C4-2B (cell line): ENCODE results near the gene MOAP1.

Experiments
- CTCF ChIP-seq: fragments of 450-650 bp; conservative IDR thresholded peaks from 2 replicates; pipeline ENCODE4 v1.5.1; 2017; ENCODE audit warnings: mild to moderate bottlenecking
- ZFX ChIP-seq: fragments of 450-650 bp; IDR thresholded peaks from 2 replicates; pipeline ENCODE4 v1.6.1; 2017

DNA sequence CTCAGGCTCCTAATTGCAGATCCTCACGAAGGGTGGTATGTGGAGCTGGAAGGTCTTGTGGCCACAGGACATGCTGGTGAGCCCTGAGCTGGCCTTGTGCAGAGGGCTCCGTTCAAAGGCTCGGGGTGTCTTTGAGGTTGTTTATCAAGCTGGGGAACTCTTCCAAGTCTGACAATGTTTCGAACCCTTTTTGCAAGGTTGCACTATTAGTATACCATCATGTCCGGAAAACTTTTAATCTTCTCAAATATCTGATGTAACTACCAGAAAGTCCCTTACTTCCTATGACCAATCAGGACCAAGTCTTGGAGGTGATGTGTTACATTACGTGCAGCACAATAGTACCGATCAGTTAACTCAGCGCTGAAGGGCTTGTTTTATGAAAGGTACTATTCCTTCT lies 43.9 kb upstream of the MOAP1 start:
- no peak for TF ChIP-seq CTCF
- TF ChIP-seq ZFX, result no peak
